Thyroid gland (tissue), 4 donors: ENCODE measurements around the gene MORN1.

Source experiments
- POLR2A ChIP-seq, 2 donors: fragments of 450-650 bp; IDR thresholded peaks; one replicate each; pipeline ENCODE4 v1.6.1; 2017; ENCODE audit warnings: antibody characterized with exemption in 2 of 2, mild to moderate bottlenecking in 2 of 2, moderate library complexity in 1 of 2
- TF ChIP-seq, protein P1 (sequence below), 6 experiments: fragments of 200-600 bp in 3 of 6; fragments of 450-650 bp in 3 of 6; sonication (generic) in 3 of 6; IDR thresholded peaks; one replicate each; pipeline ENCODE4 v1.5.1; 2016 to 2019; ENCODE audit warnings: antibody characterized with exemption in 6 of 6, mild to moderate bottlenecking in 2 of 6, inconsistent platforms in 1 of 6, moderate library complexity in 1 of 6

DNA sequence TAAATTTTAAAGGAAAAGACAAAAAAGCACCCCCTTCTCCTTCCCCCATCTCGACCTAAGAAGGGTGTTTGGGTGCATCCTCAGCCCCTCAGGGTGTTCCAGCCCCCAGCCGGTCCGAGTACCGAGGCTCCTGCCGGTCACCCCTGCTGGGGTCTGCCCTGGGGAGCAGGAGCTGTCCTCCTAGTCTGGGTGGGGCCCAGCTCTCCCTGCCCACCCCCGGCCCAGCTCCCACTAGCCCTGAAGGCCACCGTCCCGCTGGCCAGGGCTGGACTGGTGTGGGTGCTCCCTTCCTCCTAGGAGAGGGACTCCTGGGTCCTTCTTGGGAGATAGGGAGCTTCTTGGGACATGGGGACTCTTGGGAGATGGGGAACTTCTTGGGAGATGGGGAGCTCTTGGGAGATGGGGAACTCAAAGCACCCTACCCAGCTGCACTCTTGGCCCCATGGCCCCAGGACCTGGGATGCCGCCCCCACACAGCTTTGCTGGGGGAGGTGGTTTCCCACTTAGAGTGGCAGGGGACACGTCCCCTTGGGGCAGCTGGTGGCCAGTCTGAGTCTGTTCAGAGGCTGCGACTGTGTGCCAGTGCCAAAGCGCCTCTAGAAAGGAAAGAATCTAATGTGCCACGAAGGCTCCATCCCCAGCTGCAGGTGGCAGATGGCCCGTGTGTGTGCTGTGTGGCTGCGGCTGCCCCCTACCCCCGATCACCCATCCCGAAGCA lies 44.5 kb downstream of the MORN1 start:
- TF ChIP-seq, protein P1, sequence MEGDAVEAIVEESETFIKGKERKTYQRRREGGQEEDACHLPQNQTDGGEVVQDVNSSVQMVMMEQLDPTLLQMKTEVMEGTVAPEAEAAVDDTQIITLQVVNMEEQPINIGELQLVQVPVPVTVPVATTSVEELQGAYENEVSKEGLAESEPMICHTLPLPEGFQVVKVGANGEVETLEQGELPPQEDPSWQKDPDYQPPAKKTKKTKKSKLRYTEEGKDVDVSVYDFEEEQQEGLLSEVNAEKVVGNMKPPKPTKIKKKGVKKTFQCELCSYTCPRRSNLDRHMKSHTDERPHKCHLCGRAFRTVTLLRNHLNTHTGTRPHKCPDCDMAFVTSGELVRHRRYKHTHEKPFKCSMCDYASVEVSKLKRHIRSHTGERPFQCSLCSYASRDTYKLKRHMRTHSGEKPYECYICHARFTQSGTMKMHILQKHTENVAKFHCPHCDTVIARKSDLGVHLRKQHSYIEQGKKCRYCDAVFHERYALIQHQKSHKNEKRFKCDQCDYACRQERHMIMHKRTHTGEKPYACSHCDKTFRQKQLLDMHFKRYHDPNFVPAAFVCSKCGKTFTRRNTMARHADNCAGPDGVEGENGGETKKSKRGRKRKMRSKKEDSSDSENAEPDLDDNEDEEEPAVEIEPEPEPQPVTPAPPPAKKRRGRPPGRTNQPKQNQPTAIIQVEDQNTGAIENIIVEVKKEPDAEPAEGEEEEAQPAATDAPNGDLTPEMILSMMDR (IDR thresholded peaks at IDR 0.05), result no peak
- TF ChIP-seq POLR2A (IDR thresholded peaks at IDR 0.05), result no peak
